Muscle of arm (tissue), 12 donors: ENCODE data around the gene SORCS2. TPM values are rescaled to one million over a fixed set of nuclear protein-coding genes. Genes with fewer than 3 reads are reported as not detected.
A peak's percentile ranks its signal among the peaks of the same experiment; 100 is the strongest.

Experiments used
- DNase-seq: peaks from one replicate; pipeline ENCODE4 v3.0.0-alpha.2; 2013
- polyA plus RNA-seq, 12 donors: library from polyadenylated mRNA; unstranded; fragments of 120-200 nt; gene quantifications; one replicate each; pipeline ENCODE4 v1.2.1, GENCODE V29; 2013; ENCODE audit not compliant: insufficient read length in 12 of 12

The SORCS2 gene
- polyA plus RNA-seq, 12 donors = 5.6 to 18.2 (median 8.3) TPM; not detected in 1

GRCh38 chr4:7183780-7184460, 8.4 kb upstream of the SORCS2 start:
- DNase-seq = no peak

DNA sequence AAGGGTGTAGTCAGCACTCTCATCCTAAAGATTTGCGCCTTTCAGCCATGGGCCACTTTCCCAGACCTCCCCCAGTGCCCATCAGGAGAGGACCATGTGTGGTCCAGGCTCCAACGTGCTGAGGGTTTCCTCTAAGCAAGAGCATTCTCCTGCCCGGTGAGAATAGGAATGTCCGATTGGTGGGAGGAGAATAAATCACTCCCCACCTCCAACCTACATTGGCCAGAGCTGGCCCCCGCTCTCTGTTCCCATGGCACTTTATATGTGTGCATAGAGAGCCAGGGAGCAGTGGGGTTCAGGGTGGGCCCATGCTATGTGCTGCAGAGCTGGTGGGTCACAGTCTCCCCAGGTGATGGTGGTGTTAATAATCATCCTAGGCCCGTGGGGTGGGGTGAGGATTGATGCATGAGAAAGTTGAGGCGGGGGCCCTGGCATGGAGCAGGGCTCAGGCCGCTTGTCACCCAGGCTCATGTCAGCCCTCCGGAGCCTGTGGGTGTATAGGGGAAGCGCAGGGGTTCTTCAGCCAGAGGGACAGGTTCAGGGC, 6.8 kb upstream of the SORCS2 start:
- DNase-seq = no peak

GRCh38 chr4:7186031-7186430, 6.3 kb upstream of the SORCS2 start:
- no peak for DNase-seq

- no peak for DNase-seq
Measured at GRCh38 chr4:7186516-7187167, 5.7 kb upstream of the SORCS2 start.

DNA sequence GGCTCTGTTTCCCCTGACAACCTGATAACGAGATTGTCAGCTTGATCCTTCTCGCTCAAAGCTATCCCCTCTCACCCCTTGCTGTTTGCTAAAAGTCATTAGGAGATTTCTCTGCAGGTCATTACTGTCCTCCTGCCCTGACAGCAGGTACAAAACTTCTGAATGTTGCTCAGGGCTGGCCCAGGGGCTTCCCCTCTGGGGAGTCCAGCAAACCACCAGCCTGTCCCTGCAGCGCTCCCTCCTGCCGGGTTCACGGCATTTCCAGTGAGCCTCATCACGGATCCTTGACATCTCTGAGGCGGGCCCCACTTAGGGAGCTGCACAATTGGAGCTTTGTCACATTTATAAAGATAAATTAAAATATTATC, 5.2 kb upstream of the SORCS2 start:
- DNase-seq = no peak

GRCh38 chr4:7187691-7188090, 4.6 kb upstream of the SORCS2 start:
- DNase-seq = no peak

GRCh38 chr4:7189066-7189465, 3.3 kb upstream of the SORCS2 start:
- no peak for DNase-seq

DNA sequence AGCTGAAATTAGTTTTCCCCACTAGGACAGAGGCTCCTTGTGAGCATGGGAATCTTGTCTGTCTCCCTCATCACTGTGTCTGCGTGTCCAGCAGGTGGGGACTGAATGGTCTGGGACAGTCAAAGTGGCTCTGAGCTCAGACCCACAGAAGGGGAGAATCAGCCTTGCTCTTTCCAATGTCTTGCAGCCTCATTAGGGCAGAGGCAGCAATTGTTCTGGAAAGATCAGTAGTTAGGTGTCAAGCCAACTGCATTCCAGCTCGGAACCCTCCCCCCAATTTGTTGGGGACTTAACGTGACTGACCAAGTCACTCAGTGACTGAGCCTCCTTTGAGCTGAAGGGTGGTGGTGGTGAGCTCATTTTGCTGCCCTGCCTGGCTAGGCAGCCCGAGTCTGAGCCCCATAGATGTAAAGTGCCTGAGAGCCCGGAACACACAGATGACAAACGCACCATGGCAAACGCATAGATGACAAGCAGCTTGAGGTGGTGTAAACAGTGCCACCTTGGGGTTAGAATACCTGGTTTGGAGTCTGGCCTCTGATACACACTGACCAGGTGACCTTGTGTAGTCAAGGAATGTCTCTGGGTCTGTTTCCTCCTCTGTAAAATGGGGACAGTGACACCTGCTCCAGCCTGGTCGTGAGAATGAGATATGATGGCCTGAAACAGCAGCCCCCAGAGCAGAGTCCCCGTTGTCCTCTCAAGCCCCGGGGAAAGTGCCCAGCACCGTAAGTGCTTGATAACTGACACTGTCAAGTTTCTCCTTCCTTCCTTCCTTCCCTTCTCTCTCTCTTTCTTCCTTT, 2.7 kb upstream of the SORCS2 start:
- no peak for DNase-seq

GRCh38 chr4:7190278-7190594, 2.1 kb upstream of the SORCS2 start:
- no peak for DNase-seq

GRCh38 chr4:7190691-7191545, 1.4 kb upstream of the SORCS2 start:
- peak; percentile 52 for DNase-seq

- no peak for DNase-seq
Measured at GRCh38 chr4:7191546-7192251, 639 bp upstream of the SORCS2 start.

GRCh38 chr4:7193030-7193958, 956 bp downstream of the SORCS2 start:
- no peak for DNase-seq

GRCh38 chr4:7194251-7195140, 2.2 kb downstream of the SORCS2 start:
- DNase-seq = no peak

GRCh38 chr4:7195141-7195515, 2.8 kb downstream of the SORCS2 start:
- no peak for DNase-seq

- no peak for DNase-seq
Measured at GRCh38 chr4:7195546-7196287, 3.4 kb downstream of the SORCS2 start.

GRCh38 chr4:7196288-7196651, 3.9 kb downstream of the SORCS2 start:
- no peak for DNase-seq

DNA sequence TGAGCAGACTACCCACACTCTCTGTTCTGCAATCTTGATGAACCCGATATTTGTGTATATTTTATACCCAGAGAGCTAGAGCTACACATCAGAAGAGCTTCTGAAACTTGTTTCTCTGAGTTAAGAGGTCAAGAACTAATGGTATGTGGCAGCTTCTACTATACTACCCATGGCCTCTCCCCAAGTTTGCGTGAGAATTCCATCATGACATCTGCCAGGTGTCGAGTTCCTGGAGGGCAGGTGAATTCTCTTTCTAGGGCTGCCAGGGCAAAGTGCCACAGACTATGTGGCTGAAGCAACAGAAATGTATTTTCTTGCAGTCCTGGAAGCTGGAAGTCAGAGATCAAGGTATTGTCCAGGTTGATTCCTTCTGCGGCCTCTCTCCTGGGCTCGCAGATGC, 4.4 kb downstream of the SORCS2 start:
- DNase-seq = no peak

- DNase-seq = no peak
Measured at GRCh38 chr4:7197910-7198309, 5.6 kb downstream of the SORCS2 start.
